ENCODE results near the gene TMEM242. TPM values are rescaled to one million over a fixed set of nuclear protein-coding genes. Genes with fewer than 3 reads are reported as not detected.

Gene TMEM242
- total and polyA plus RNA-seq, 9 donors: 5.5 to 12.1 (median 10.1) TPM

DNA sequence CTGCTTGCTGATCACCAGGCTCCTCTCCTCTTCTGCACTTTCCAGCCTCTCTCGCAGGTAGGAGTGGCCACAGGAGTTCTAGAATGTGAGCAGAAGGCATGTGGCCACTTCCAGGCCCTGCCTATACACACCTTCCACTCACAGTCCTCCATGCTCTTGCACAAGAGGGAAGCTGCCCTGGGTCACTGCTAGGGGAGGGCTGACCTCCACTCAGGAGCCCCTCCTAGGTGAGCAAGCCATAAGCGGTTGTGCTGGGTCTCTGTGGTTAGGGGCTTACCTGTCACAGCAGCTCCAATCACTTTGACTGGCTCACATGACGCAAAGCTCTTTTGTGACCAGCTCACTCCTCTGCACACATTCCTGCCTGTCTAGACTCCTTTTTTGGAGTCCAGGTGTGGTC lies 68.2 kb downstream of the TMEM242 start:
- H3K9me3 ChIP-seq: no peaks in the 10 kb centered on the region
- no peak overlapping the region for H3K4me3 ChIP-seq
- DNase-seq: no peak
- H3K4me1 ChIP-seq (ENCODE audit: insufficient read depth): no peaks in the 10 kb centered on the region
- H3K36me3 ChIP-seq: no peaks in the 10 kb centered on the region
- WGBS, 3 donors: 93 to 100% (median 93%) methylated on average over 3 of the region's 3 CpGs
- no peaks in the 10 kb centered on the region for H3K27me3 ChIP-seq
- TF ChIP-seq POLR2A (IDR thresholded peaks at IDR 0.05) (no peak), EP300 (IDR thresholded peaks at IDR 0.05) (no peak)
- TF ChIP-seq, protein P1, sequence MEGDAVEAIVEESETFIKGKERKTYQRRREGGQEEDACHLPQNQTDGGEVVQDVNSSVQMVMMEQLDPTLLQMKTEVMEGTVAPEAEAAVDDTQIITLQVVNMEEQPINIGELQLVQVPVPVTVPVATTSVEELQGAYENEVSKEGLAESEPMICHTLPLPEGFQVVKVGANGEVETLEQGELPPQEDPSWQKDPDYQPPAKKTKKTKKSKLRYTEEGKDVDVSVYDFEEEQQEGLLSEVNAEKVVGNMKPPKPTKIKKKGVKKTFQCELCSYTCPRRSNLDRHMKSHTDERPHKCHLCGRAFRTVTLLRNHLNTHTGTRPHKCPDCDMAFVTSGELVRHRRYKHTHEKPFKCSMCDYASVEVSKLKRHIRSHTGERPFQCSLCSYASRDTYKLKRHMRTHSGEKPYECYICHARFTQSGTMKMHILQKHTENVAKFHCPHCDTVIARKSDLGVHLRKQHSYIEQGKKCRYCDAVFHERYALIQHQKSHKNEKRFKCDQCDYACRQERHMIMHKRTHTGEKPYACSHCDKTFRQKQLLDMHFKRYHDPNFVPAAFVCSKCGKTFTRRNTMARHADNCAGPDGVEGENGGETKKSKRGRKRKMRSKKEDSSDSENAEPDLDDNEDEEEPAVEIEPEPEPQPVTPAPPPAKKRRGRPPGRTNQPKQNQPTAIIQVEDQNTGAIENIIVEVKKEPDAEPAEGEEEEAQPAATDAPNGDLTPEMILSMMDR (IDR thresholded peaks at IDR 0.05): no peak
- H3K27ac ChIP-seq: no peak overlapping the region
- intact Hi-C loops (cut with DNase I): no loop called here

DNA sequence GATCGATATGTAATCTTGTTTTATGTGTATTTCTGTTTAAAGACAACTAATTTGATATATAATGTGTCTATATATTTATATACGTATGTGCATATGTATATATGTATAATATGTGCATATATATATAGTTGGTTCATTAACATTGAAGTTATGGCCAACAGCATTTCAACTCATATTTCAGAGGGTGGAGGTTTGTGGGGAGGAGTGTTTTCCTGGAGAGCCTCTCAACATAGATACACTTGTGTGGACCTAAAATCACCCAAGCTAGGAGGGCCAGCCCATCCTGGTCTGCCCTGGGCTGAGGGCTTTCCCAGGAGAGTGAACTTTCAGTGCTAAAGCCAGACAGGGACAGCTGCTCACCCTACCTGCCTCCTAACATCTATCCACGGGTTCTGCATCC lies 68.8 kb downstream of the TMEM242 start:
- no peaks in the 10 kb centered on the region for H3K9me3 ChIP-seq
- no peaks in the 10 kb centered on the region for H3K27me3 ChIP-seq
- intact Hi-C loops (cut with DNase I): no loop called here
- TF ChIP-seq EP300 (IDR thresholded peaks at IDR 0.05) (no peak), POLR2A (IDR thresholded peaks at IDR 0.05) (no peak)
- TF ChIP-seq, protein P1 (IDR thresholded peaks at IDR 0.05): no peak
- H3K36me3 ChIP-seq: no peaks in the 10 kb centered on the region
- H3K4me1 ChIP-seq (ENCODE audit: insufficient read depth): no peaks in the 10 kb centered on the region
- DNase-seq: no peak
- WGBS, 3 donors: 85 to 91% (median 90%) methylated on average over 3 of the region's 3 CpGs
- H3K27ac ChIP-seq: no peak overlapping the region
- H3K4me3 ChIP-seq: no peak overlapping the region

DNA sequence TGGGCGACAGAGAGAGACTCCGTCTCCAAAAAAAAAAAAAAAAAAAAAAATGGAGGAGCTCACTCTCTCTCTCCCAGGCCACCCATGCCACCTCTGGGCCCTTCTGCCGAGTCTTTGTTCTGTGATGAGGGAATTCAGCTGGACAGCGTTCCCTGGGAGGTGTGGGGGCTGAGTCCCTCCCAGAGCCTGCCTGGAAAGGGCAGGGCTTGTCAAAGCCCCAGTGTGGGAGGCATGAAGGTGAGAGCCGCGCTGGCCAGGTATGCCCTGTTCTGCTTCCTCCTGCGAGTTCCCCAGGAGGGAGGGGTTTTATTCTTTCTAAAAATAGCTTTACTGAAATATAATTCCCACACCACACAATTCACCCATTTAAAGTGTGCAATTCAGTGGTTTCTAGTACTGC lies 69.6 kb downstream of the TMEM242 start:
- Histone ChIP-seq H3K4me3 (no peak overlapping the region), H3K9me3 (no peaks in the 10 kb centered on the region), H3K27me3 (no peaks in the 10 kb centered on the region), H3K4me1 (ENCODE audit: insufficient read depth) (no peaks in the 10 kb centered on the region), H3K27ac (no peak overlapping the region), H3K36me3 (no peaks in the 10 kb centered on the region)
- TF ChIP-seq, protein P1 (IDR thresholded peaks at IDR 0.05): no peak
- TF ChIP-seq POLR2A (IDR thresholded peaks at IDR 0.05) (no peak), EP300 (IDR thresholded peaks at IDR 0.05) (no peak)
- intact Hi-C loops (cut with DNase I): no loop called here
- DNase-seq: no peak
- 74 to 81% (median 78%) methylated on average over 7 of the region's 7 CpGs for WGBS, 3 donors

DNA sequence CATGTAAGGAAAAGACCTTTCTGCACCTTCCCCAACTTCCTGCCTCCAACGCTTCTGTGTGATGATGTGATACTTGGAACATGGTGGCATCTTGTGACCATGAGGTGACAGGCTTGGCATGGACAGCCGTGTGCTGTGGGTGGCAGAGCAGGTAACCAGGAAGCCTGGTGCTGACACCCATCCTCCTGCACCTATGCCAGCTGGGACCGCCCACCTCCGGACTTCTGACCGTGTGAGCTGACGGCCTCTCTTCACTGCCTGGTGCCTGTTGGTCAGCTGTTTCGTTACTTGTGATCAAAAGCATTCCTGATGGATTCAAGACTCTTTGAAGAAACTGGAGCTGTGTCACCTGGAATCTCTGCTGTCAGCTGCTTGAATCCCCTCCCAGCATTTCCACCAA lies 70.3 kb downstream of the TMEM242 start:
- Histone ChIP-seq H3K27ac (no peak overlapping the region), H3K4me1 (ENCODE audit: insufficient read depth) (no peaks in the 10 kb centered on the region)
- intact Hi-C loops (cut with DNase I): no loop called here

DNA sequence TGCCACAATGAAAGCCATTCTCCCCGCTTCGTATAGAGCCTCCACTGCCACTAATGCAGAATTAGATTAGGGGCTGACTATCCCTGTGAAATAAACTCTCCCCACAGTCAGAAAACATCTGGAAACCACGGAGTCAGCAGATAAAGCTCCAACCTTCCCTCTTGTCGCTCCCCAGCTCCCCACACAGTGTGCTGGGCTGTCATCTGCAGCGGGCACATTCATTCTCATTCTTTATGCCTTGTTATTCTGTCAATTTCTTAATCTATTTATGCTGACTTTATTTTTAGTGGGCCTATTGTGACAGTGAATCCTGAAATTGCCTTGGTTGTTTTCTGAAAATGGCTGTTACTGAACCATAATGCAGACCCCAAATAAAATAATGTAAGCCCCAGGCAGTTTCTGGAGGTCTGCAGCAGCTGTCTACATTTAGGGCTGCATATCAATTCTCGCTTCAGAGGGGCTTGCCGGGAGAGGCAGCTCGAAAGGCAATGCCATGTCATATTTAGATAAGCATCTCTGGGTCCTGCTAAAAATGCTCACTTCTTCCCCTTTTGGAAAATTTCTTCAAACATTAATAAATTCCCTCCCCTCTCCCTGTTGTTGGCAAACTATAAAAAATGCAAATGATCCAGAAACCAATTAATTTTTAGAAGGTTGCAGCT lies 71.6 kb downstream of the TMEM242 start:
- Histone ChIP-seq H3K27ac (no peak overlapping the region), H3K27me3 (no peaks in the 10 kb centered on the region), H3K4me3 (no peak overlapping the region), H3K4me1 (ENCODE audit: insufficient read depth) (no peaks in the 10 kb centered on the region), H3K9me3 (no peaks in the 10 kb centered on the region), H3K36me3 (no peaks in the 10 kb centered on the region)
- intact Hi-C loops (cut with DNase I): no loop called here
- no peak for DNase-seq
- 80 to 87% (median 83%) methylated on average over 8 of the region's 8 CpGs for WGBS, 3 donors
- TF ChIP-seq EP300 (IDR thresholded peaks at IDR 0.05) (no peak), POLR2A (IDR thresholded peaks at IDR 0.05) (no peak)
- TF ChIP-seq, protein P1 (IDR thresholded peaks at IDR 0.05): no peak

More for the DNA sequence above, 70.3 kb downstream of the TMEM242 start:
- no peak overlapping the region for H3K4me3 ChIP-seq
- no peaks in the 10 kb centered on the region for H3K9me3 ChIP-seq
- H3K27me3 ChIP-seq: no peaks in the 10 kb centered on the region
- TF ChIP-seq POLR2A (IDR thresholded peaks at IDR 0.05): no peak
- H3K36me3 ChIP-seq: no peaks in the 10 kb centered on the region
- DNase-seq: no peak
- WGBS, 3 donors: 79 to 91% (median 83%) methylated on average over 7 of the region's 7 CpGs

Measured in ovary (tissue), 9 donors.